Neural cell (in vitro differentiated cells): ENCODE results near the gene MRPL3.

Experiments
- EP300 ChIP-seq: fragments of 450-650 bp; conservative IDR thresholded peaks from 2 replicates; pipeline ENCODE4 v1.6.1; 2014; ENCODE audit warnings: antibody characterized with exemption, mild to moderate bottlenecking, moderate library complexity; ENCODE audit not compliant: poor library complexity, severe bottlenecking
- EZH2 ChIP-seq: fragments of 200-600, 300-800 bp; shearing (Covaris generic), sonication (generic); IDR thresholded peaks from 2 replicates; pipeline ENCODE4 v1.6.1; 2014; ENCODE audit warnings: antibody characterized with exemption, low read length, borderline replicate concordance, mild to moderate bottlenecking; ENCODE audit not compliant: insufficient read depth, poor library complexity, severe bottlenecking
- TF ChIP-seq, protein P1 (sequence below): fragments of 450-650 bp; IDR thresholded peaks from 2 replicates; pipeline ENCODE4 v1.5.1; 2014; ENCODE audit warnings: antibody characterized with exemption, mild to moderate bottlenecking, moderate library complexity; ENCODE audit not compliant: poor library complexity, severe bottlenecking

DNA sequence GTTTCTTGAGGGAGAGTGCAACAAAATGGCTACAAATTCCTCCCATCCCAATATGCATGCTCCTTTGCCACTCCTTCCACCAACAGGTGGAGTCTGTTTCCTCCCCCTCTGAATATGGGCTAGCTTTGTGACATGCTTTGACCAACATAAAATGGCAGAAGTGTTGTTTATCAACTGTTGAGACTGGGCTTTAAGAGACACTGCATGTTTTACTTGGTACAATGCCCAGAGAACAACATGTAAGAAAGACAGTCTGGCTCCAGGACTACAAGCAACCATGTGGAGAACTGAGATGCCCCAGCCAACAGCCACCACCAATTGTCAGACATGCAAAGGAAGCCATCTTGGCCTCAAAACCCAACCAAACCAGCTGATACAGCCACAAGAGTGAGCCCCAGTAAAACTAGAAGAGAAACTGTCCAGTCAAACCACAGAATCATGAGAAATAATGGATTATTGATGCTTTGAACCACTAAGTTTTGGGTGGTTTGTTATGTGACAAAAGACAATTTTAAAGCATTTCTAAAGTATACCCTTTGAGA is 80.7 kb downstream of the MRPL3 start:
- TF ChIP-seq, protein P1, sequence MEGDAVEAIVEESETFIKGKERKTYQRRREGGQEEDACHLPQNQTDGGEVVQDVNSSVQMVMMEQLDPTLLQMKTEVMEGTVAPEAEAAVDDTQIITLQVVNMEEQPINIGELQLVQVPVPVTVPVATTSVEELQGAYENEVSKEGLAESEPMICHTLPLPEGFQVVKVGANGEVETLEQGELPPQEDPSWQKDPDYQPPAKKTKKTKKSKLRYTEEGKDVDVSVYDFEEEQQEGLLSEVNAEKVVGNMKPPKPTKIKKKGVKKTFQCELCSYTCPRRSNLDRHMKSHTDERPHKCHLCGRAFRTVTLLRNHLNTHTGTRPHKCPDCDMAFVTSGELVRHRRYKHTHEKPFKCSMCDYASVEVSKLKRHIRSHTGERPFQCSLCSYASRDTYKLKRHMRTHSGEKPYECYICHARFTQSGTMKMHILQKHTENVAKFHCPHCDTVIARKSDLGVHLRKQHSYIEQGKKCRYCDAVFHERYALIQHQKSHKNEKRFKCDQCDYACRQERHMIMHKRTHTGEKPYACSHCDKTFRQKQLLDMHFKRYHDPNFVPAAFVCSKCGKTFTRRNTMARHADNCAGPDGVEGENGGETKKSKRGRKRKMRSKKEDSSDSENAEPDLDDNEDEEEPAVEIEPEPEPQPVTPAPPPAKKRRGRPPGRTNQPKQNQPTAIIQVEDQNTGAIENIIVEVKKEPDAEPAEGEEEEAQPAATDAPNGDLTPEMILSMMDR = no peak
- TF ChIP-seq EZH2 = no peak
- no peak for TF ChIP-seq EP300
